ENCODE data around the gene BOD1.

Gene BOD1

DNA sequence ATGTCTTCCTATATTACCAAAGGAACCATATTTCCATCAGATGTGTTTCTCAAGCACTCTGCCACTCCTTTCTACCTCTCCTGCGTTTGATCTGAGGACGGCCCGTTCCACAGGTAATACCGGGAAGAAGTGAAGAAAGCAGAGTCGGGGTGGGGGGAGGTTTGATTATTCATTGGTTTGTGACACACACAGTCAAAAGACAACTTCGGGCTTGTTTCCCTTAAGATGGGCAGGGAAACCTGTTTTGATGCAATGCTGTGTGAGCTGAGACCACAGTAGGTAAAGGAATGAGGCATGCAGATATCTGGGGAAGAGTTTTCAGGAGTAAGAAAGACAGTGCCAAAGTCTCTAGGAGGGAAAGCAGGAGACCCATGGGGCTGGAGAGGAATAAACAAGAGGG is 54.0 kb downstream of the BOD1 start:
- CTCF ChIA-PET, result interaction anchor here (0.7 to 1.9 kb wide), 5 partner anchors 8 to 21 kb away, joined by 3 to 5 read pairs (median 3); no protein-coding TSS in a partner anchor
- TF ChIP-seq, protein P1, sequence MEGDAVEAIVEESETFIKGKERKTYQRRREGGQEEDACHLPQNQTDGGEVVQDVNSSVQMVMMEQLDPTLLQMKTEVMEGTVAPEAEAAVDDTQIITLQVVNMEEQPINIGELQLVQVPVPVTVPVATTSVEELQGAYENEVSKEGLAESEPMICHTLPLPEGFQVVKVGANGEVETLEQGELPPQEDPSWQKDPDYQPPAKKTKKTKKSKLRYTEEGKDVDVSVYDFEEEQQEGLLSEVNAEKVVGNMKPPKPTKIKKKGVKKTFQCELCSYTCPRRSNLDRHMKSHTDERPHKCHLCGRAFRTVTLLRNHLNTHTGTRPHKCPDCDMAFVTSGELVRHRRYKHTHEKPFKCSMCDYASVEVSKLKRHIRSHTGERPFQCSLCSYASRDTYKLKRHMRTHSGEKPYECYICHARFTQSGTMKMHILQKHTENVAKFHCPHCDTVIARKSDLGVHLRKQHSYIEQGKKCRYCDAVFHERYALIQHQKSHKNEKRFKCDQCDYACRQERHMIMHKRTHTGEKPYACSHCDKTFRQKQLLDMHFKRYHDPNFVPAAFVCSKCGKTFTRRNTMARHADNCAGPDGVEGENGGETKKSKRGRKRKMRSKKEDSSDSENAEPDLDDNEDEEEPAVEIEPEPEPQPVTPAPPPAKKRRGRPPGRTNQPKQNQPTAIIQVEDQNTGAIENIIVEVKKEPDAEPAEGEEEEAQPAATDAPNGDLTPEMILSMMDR (IDR thresholded peaks at IDR 0.05; ENCODE audit: insufficient read depth, low read length, missing control alignments), result no peak
- no peak overlapping the region for H3K4me3 ChIP-seq (ENCODE audit: low read depth, low read length)
- DNase-seq (ENCODE audit: low read depth, low spot score), result no peak
- POLR2A ChIA-PET, result no interaction called here
